ENCODE results near the gene CDC42EP3.
A peak's percentile ranks its signal among the peaks of the same experiment; 100 is the strongest.

CDC42EP3 gene

DNA sequence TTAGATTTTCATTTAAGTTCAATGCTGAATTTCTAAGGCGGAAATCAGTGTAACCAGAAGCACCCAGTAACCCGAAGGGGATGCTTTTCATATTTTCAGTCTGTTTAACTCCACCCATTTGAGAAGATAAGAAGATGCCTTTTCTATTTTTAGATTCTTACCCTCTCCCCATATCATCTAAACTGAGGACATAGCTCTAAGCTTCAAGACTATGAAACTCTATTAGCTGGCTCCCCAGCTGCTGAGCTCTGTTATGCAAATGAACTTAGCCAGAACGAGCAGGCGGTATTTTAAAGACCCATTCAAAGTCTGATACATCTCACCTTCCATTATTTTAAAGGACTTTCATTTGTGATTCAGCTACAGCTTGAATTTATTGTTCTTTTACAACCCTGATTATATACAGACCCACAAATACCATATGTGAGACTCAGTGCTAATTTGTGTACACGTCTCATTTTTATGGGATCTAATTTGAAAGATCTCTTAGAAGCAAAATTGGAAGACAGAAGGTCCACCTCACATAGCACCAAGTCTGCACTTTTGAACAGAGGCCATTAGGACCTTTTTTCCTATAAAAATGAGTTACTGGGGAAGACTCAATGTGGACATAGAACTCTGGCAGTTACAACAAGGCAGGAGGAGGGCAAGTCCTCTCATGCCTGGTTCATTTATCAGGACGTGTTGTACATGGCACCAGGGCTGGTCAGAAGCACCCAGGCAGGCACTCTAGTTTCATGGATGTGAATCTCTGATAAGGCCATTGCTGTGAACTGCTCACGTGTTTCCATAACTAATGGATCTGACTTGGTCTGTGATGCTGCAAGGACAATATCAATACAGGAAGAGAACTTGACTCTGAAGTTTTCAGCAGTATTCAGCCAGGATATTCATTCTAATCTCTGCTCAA, 16.3 kb downstream of the CDC42EP3 start:
- DNase-seq: peak; percentile 16

DNA sequence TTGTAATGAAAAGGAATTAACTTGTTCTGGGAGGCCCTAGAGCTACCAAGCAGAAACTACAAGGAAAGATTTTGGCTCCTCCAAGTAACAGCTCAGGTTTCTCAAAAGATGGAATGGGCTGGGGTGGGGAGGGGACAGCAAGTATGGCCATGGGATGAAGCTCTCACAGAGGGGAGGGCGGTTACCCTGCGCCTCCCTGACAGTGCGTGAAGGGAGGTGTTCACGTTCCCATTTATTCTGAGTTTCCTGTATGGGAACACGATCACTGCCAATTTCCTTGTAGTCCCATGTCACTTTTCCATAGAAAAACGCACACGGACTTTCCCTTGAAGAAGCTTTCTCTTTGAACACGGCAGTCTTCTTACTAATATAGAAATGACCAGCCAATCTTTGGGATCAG, 17.0 kb downstream of the CDC42EP3 start:
- DNase-seq: no peak

DNA sequence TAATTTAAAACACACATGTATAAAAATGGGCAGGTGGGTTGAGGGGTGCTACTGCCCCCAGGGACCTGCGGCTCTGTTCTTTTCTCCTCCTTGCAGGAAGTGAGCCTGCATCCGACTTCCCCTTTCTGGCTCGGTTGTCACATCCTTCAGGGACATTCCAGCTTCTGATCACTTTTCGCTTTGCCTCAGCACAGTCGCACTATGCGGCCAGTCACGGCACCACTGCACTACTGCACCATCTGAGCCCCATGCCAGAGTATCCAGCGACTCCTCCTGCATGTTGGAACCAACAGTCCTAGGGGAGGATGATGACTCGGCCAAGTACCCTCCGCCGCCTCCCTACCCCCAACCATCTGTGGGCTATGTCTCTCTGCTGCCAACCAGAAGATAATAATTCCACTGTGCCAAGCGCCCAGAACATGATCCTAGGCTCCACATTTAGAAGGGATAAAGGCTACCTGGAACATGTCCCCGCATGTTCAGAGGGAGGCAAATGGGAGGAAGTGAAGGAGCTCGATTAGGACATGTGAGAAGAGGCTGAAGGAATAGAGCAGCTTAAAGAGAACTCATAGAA, 17.6 kb downstream of the CDC42EP3 start:
- no peak for DNase-seq

DNA sequence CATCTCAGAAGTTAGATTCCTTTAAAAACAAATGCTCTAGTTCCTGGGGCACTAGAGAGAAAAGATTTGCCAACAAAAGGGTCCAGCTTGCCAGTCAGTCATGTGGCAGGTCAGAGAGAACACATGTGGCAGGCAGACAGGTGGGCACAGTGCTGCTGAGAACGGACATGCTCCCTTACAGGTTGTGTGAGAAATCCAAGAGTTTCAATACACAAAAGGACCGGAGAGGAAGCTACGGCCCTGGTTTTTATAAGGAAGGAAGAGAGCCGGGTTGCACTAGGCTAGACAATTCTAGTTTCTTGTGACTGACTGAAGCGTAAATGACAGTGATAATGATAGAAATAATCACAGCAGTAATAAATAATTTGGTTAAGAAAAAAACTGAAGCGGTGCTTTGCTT, 18.3 kb downstream of the CDC42EP3 start:
- no peak for DNase-seq

DNA sequence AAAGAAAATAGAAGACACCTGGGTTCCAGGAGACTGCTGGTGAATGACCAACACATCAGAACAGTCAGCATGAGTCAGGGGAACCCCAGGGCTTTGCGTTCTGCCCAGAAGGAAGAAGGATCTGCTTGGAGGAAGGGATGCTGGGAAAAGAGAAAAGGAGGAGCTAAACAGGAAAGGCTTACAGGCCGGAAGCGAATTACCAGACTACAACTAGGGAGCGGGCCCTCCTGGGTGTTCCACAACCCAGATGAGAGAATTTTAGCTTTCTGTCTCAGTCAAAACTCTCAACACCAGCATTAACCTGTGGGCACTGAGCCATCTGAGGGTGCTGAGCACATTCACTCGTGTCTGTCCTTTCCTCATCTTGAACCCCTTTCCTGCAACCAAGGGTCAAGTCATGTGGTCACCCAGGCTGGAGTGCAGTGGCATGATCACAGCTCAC, 19.2 kb downstream of the CDC42EP3 start:
- DNase-seq: no peak

DNA sequence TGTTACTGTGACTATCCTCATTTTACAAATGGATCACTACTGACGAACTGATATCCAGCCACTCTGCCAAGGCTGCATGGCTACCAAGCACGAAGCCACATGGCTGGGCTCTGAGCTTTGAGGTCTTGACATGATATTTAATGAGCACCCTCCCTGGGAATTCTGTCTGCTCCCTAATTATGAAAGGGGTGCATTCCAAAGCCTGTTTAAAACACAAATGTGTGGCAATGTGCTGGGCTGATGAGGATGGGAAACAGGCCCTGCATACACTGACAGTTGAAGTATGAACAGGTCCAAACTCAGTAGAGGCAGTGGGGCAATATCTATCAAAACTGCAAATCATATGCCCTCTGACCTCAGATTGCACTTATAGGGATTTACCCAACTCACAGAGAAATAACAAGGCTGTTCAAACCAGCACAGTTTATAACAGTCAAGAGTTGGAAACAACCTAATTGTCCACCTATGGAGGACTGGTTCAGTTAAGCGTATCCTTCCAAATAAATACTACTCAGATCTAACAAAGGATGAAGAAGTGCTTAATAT, 20.8 kb downstream of the CDC42EP3 start:
- DNase-seq: no peak

DNA sequence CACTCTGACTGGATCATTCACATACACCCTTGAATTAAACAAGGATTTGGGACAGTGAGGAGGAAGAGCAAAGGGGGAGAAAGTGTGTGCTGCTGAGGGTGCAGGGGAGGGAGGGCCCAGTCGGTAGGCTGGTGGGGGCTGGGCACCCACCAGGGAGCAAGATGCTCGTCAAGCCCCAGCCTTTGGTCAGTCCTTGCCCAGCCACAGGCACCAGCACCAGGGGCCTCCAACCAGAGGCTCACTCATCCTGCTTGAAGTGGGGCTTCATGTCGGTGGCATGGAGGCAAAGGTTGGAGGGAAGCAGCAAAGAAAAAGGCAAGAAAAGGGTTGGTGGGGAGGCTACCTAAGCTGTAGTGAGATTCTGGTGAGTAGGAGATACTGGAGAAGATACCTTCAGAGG, 21.9 kb downstream of the CDC42EP3 start:
- no peak for DNase-seq

DNA sequence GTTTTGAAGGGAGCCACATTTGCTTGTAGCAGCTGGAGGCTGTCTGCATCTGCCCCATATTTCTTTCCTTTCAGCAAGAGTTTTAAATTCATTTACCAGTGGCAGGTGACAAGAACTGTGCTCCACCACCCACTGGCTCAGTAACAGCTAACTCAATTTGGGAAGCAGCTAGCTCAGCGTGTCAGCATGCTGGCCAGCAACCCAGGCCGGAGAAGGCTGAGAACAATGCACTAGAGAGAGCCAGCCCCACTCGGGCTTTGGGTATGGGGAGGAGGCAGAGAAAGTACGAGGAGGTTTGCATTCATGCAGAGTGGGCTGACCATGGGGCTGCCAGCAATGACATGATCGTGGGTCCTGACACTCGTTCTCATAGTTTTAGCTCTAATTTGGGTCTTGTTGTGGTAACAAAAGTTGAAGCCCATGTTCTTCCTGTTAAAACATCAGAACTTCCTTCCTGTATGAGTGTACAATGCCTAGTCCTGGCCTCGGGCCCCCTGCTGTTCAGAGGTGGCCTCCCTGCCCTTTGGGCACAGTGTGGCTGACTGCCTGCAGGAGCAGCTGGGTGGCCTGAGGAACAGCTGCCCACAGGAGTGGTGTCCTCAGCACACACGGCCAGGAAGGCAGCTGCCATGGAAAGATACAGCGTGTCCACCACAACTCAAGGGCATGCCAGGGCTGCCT, 23.0 kb downstream of the CDC42EP3 start:
- peak; percentile 66 for DNase-seq

DNA sequence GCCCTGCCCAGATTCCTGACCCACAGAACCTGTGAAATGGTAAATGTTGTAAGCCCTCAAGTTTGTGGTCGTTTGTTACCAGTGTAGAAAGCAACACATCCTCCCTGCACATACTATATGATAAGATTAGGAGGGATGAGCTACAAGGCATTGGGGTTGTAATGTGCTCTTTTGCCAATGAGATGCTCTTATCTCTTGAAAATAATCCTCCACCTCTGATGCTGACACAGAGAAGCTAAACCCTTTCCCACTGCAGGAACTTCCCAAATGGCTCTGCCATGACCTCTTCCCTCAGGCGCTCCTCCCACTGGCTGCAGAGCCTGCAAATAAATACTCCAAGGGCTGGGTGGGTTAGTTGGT, 23.5 kb downstream of the CDC42EP3 start:
- no peak for DNase-seq

DNA sequence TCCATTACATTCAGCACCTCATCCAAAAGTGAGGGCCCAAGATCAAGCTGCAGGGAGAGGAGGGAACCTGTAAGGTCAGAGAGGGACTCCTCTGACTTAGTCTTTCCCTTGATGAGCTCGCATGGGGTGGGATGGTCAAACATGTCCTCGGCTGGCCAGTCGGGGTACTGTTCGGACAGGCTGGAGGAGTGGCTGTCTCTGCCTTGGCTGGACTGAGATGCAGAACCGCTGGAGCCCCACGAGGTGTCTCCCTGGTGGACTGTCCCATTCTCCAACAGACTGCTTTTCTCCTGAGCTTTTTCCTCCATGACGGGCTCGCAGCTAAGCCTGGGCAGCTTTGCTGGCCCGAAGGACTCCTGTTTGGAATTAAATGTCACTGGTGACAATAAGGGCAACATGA, 25.6 kb downstream of the CDC42EP3 start:
- no peak for DNase-seq

DNA sequence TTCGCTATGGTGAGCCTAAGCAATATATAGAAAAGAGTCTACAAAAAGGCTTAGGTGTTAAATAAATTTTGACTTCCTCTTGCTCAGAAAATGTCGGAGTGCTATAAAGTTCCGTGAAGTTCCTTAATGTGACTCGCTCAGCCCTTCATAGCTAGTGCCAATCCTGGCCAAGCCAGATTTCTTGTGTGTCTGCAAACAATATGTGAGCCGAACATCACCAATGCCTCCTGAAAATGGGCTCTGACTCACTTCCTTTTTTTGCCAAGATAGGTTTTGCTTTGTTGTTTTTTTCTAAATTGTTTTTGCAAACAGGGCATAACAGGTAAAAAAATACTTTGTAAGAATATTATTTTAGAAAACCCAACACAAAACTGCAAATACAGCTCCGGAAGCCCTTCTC, 26.1 kb downstream of the CDC42EP3 start:
- DNase-seq: no peak

DNA sequence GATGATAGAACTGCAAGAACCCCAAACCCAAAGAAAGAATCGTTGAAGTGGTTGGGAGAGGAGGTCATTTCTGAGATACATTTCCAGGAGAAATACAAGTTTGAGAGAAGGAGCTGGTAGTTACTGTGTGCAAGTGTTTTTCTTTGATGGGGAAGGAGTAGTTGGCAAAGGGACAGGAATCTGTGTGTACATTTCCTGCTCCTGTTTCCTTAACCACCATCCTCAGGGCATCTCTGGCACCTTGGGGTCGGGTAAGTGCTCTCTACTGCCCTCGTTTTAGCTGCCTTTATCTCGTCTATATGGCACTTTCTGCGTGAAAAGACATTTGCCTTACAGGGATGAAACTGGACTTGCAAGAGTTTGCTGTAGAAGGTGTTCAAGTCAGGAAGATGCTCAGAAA, 27.3 kb downstream of the CDC42EP3 start:
- no peak for DNase-seq

DNA sequence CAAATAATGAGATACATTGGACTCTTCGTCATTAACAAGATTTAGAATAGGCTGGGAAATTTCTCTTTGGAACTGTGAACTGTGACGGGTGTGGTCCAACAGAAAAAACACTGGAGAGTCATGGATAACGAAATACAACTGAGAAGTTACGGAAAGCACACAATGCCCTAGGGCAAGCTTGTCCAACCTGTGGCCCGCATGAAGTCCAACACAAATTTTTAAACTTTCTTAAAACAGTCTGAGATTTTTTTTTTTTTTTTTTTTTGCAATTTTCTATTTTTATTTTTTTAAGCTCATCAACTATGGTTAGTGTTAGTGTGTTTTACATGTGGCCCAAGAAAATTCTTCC, 27.7 kb downstream of the CDC42EP3 start:
- no peak for DNase-seq

DNA sequence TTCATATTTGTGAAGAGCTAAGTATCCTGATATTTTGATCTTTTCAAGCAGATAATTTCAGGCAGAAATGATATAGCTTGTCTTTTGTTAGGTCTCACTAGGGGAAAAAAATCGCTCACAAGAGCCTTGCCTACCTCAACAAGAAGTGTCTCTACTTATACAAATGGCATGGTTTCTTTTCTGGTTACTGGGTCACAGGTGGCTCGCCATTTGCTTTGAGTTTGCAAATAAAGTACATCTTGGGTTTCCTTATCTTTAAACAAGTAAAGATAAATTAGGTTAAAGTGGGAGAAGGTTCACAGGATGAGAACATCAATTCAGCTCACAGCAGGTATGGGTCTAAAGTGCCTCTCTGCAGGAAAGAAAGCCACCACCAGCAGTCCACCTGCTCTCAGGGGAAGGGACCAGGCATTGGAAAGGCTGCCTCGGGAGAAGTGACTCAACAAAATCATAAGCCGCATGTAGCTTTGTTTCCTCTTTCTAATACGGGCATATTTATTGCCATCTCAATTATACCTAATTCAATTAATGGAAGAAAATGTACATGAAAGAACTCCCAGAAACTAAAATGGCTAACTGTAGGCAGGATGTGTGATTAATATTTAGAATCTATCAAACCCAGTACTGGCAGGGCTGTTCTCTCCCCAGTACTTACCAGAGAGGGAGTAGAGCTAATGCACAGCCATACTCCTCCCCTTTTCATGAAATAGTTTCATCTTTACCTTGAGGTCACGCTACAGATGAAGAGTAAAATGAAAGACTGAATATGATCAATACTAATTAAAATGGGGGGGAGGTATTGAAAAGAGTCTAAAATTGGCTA, 28.3 kb downstream of the CDC42EP3 start:
- DNase-seq: peak; percentile 30

DNA sequence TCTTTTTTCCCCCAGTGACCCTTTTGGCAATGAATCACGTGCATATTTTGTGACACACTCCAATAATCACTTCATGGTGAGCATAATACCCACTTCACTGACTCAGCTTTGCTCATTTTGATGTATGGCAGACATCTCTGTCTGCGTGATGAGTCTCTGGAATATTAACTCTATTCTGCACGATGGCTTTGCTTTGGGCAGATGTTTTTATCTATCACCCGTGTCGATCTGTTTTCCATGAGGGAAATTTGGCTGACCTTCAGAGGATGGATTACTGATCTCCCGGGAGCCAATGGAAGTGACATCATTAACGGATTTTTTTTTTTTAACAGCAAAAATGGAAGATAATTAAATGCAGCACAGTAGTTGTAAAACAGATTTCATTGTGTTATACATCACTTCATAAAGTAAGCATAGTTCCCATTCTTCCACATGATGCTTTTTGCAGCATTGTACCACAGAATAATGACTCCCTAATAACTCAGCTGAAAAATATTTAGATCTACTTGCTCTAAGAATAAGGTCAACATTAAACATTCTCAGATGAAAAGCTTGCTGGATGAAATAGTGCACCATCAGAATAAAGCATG, 29.8 kb downstream of the CDC42EP3 start:
- DNase-seq: peak; percentile 72

DNA sequence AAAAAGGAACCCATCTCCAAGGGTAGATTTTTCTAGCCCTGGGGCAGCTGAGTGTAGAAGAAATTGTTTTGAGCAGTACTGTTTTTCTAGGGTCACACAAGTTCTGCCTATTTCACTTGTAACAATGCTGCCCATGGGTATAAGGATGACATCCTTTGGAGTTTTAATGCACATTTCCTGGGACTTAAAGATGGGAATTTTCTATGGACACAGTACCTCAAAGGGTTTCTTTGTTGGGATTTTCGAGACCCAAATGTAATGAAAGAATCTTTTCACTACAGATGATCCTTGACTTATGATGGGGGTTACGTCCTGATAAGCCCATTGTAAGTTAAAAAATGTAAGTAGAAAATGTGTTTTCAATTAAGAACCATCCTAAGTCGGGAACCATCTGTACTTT, 31.8 kb downstream of the CDC42EP3 start:
- no peak for DNase-seq

DNA sequence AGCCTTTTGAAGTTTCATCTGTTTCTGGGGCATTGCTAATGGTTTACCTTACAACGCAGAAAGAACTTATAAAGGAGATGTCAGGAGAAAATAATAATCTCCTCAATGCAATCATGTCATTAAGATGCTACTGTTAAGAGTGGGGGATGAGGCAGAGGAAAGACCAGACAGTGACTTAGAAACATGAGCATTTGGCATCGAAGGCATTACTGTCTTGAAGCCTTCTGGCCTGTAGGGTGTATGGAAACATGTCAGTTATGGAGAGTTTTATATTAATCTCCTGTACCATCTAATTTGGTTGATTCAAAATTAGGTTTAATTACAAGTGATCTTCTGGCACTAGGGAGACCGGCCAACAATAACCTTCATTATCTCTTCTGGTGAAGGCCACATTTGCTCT, 32.5 kb downstream of the CDC42EP3 start:
- no peak for DNase-seq

DNA sequence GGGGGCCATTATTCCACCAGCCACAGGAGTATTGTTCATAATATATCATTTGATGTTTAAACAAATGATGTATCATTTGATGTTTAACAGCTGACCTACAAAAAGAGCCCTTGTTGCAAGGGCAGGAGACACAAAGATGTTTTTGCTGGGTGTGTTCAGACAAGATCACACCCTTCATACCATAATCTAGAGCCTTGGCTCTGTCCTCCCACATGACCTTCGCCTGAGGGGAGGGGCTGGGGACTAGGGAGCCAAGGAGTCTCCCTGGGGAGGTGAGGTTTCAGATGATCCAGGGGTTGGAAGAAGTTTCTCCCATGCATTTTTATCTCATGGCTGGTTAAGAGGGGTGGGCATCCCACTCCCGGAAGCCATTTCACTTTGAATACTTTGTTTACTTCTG, 33.5 kb downstream of the CDC42EP3 start:
- DNase-seq: no peak

DNA sequence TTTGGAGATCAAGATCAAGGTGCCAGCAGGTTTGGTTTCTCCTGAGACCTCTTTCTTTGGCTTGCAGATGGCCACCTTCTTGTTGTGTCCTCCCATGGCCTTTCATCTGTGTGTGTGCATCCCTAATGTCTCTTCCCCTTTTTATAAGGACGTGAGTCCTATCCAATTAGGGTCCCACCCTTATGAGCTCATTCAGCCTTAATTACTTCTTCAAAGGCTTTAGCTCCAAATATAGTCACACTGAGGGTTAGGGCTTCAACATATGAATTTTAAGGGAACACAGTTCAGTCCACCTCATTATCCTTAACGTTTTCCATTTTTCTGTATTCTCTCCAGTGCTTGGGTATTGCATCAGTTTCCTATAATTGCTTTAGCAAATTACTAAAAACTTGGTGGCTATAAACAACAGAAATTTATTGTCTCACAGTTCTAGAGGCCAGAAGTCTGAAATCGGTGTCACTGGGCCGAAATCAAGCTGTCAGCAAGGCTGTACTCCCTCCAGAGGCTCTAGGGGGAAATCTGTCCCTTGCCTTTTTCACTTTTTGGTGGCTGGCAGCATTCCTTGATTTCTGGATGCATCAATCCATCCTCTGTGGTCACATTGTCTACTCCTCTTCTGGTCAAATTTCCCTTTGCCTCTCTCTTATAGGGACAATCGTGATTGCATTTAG, 34.1 kb downstream of the CDC42EP3 start:
- peak; percentile 22 for DNase-seq

DNA sequence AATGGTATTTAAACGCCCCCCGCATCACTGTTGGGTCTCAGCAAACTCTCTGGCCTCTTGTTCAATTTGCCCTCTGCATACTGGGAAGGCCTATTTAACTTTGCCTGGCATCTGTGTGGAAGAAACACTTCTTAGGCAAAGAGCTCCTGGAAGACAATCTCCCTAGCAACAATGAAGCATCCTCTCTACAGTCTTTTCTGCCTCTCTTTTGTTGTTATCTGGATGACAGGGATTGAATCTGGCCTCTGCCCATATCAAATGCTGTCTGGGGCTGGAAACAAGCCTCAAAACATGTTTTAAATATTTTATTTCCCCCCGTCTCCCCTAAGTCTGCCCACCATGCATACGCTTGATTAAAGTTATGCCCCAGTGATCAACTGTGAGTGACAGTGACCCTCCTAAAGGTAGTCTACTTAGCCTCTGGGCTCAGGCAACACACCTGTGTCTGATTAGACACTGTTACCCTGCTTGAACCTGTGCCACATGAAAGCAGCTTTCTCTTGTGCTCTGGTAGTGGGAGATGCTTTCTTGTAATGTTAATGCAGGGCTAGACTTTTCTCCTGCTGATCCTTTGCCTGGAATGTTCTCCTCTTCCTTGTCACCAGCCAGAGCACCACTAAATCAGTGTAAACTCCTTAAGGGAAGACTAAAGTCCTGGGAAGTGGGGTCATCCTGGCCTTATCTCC, 34.9 kb downstream of the CDC42EP3 start:
- DNase-seq: no peak

All from SHP77 treated with DMSO at 0.1 percent for 48 hours (cell line).